ENCODE data around the gene MPST. TPM values are rescaled to one million over a fixed set of nuclear protein-coding genes. Genes with fewer than 3 reads are reported as not detected.

MPST gene
- total RNA-seq, 6 experiments from 2014 or later: 24.9 to 35.5 (median 27.5) TPM

GRCh38 chr22:37059876-37060449, 40.4 kb downstream of the MPST start:
- DNase-seq: no peak
- H3K36me3 Mint-ChIP-seq (ENCODE audit: low read depth): peaks cover 5% of the 10 kb centered on the region; the same call in 1 of the 2 replicates
- H3K4me3 Mint-ChIP-seq: no peak overlapping the region
- no peaks in the 10 kb centered on the region for H3K9me3 Mint-ChIP-seq
- no peaks in the 10 kb centered on the region for H3K4me1 Mint-ChIP-seq (ENCODE audit: low read depth)
- no peaks in the 10 kb centered on the region for H3K27me3 Mint-ChIP-seq (ENCODE audit: insufficient read depth)
- no peak for TF ChIP-seq CTCF (IDR thresholded peaks at IDR 0.05)
- H3K27ac Mint-ChIP-seq: no peak overlapping the region

- H3K27ac Mint-ChIP-seq: no peak overlapping the region
- H3K4me1 Mint-ChIP-seq (ENCODE audit: low read depth): no peaks in the 10 kb centered on the region
- no peaks in the 10 kb centered on the region for H3K27me3 Mint-ChIP-seq (ENCODE audit: insufficient read depth)
- H3K9me3 Mint-ChIP-seq: no peaks in the 10 kb centered on the region
- TF ChIP-seq CTCF (IDR thresholded peaks at IDR 0.05): no peak
- H3K4me3 Mint-ChIP-seq: no peak overlapping the region
- DNase-seq: no peak
- H3K36me3 Mint-ChIP-seq (ENCODE audit: low read depth): peaks cover 5% of the 10 kb centered on the region; the same call in 1 of the 2 replicates
These were observed 41.5 kb downstream of the MPST start for GRCh38 chr22:37060801-37061610.

- DNase-seq: no peak
- no peak overlapping the region for H3K4me3 Mint-ChIP-seq
- H3K27ac Mint-ChIP-seq: no peak overlapping the region
- TF ChIP-seq CTCF (IDR thresholded peaks at IDR 0.05): no peak
- H3K27me3 Mint-ChIP-seq (ENCODE audit: insufficient read depth): no peaks in the 10 kb centered on the region
- H3K4me1 Mint-ChIP-seq (ENCODE audit: low read depth): no peaks in the 10 kb centered on the region
- H3K9me3 Mint-ChIP-seq: no peaks in the 10 kb centered on the region
- peaks cover 5% of the 10 kb centered on the region; the same call in 1 of the 2 replicates for H3K36me3 Mint-ChIP-seq (ENCODE audit: low read depth)
These were observed 42.3 kb downstream of the MPST start for GRCh38 chr22:37061611-37062375.

GRCh38 chr22:37062376-37062675, 42.8 kb downstream of the MPST start:
- H3K4me1 Mint-ChIP-seq (ENCODE audit: low read depth): no peaks in the 10 kb centered on the region
- no peak overlapping the region for H3K27ac Mint-ChIP-seq
- H3K27me3 Mint-ChIP-seq (ENCODE audit: insufficient read depth): peaks cover 3% of the 10 kb centered on the region; the same call in 1 of the 2 replicates
- no peak overlapping the region for H3K4me3 Mint-ChIP-seq
- DNase-seq: no peak
- no peaks in the 10 kb centered on the region for H3K9me3 Mint-ChIP-seq
- no peak for TF ChIP-seq CTCF (IDR thresholded peaks at IDR 0.05)
- H3K36me3 Mint-ChIP-seq (ENCODE audit: low read depth): peaks cover 5% of the 10 kb centered on the region; the same call in 1 of the 2 replicates

- H3K4me1 Mint-ChIP-seq (ENCODE audit: low read depth): no peaks in the 10 kb centered on the region
- H3K36me3 Mint-ChIP-seq (ENCODE audit: low read depth): peaks cover 5% of the 10 kb centered on the region; the same call in 1 of the 2 replicates
- H3K9me3 Mint-ChIP-seq: no peaks in the 10 kb centered on the region
- H3K27ac Mint-ChIP-seq: no peak overlapping the region
- peaks cover 8% of the 10 kb centered on the region for H3K27me3 Mint-ChIP-seq (ENCODE audit: insufficient read depth)
- no peak for TF ChIP-seq CTCF (IDR thresholded peaks at IDR 0.05)
- H3K4me3 Mint-ChIP-seq: no peak overlapping the region
- no peak for DNase-seq
These were observed 43.3 kb downstream of the MPST start for GRCh38 chr22:37062702-37063381.

Measured in HFFc6 (cell line).